Measurements from ENCODE around the gene CEP55. TPM values are rescaled to one million over a fixed set of nuclear protein-coding genes. Genes with fewer than 3 reads are reported as not detected.
A peak's percentile ranks its signal among the peaks of the same experiment; 100 is the strongest.

The CEP55 gene
- total and polyA plus RNA-seq, 9 of the 15 experiments (the other 6 are each of a cell fraction or from before 2014, with no cell fraction given) = 4.4 to 32.5 (median 18.1) TPM

DNA sequence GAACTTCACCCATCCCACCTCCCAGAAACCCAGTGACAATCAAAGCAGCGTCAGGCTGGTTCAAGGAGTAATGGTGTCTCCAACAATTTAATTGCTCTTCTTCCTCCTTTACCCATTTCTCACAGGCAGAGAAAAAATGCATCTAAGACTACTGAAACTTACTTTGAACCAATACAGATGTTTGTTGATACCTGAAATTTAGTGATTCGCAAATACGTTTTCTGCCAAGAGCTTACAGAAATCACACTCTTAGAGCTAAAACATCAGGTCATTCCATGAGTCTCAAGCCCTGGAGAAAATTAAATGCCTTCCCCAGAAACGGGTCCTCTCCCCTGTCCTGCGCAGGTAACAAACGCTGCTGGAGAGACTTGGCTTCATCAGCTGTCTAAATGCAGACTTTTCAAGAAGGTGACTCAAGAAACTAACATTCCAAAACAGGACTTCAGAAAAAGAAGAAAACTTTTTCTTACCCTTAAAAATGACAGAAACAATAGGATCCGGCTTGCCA is 14.7 kb upstream of the CEP55 start:
- ChIA-PET POLR2A (interaction anchor here (0.6 to 1.2 kb wide), 3 partner anchors 10 to 148 kb away, joined by 3 to 7 read pairs (median 3); no protein-coding TSS in a partner anchor), CTCF (ENCODE audit: low intra/inter-chr PET ratio) (interaction anchor here (0.6 to 4.8 kb wide), 2 partner anchors 105 to 1393 kb away, joined by 8 to 50 read pairs; no protein-coding TSS in a partner anchor)
- Histone ChIP-seq H3K4me2 (ENCODE audit: insufficient read depth, low read length) (peak overlapping the region; percentile 73; the same call in 1 of the 2 replicates), H3K79me2 (ENCODE audit: control insufficient read depth, insufficient read depth, low read length) (no peaks in the 10 kb centered on the region), H3K9me1 (ENCODE audit: control insufficient read depth, insufficient read depth, low read length) (no peaks in the 10 kb centered on the region), H3K27ac (ENCODE audit: extremely low read depth, low read depth, low read length) (no peak overlapping the region), H3K4me3 (no peak overlapping the region), H4K20me1 (replicated peaks; ENCODE audit: control insufficient read depth, insufficient read depth, low read length) (no peaks in the 10 kb centered on the region), H3K9ac (ENCODE audit: insufficient read depth in 1 of 2, low read depth in 2 of 2, low read length in 2 of 2) (no peak overlapping the region), H2AFZ (ENCODE audit: low read depth, low read length) (peak overlapping the region; percentile 76; the same call in 1 of the 2 replicates), H3K27me3 (ENCODE audit: control insufficient read depth in 2 of 2, insufficient read depth in 2 of 2, low read length in 2 of 2) (peaks cover 0 to 10% of the 10 kb centered on the region in 2 experiments; a peak in 3 of 5 replicates), H3K36me3 (ENCODE audit: control insufficient read depth, insufficient read depth, low read length) (no peaks in the 10 kb centered on the region), H3K9me3 (replicated peaks; ENCODE audit: control insufficient read depth, insufficient read depth, low read depth, low read length) (no peaks in the 10 kb centered on the region), H3K4me1 (replicated peaks in 1 of 2; ENCODE audit: control insufficient read depth in 2 of 2, insufficient read depth in 2 of 2, low read length in 2 of 2) (no peaks in the 10 kb centered on the region)
- FAIRE-seq = no peak
- BruUV-seq (replicated peaks) = no TSS peak
- no peak for ATAC-seq
- intact Hi-C loops (cut with micrococcal nuclease) (loop anchor here (1.0 to 2.0 kb wide), 2 partner anchors 29 to 105 kb away; no protein-coding TSS in a partner anchor), in situ Hi-C loops (cut with MboI) (loop anchor here (5.0 kb wide), 1 partner anchor 99 kb away; no protein-coding TSS in a partner anchor)
- DNase-seq (ENCODE audit: extremely low read depth in 1 of 4, low spot score in 3 of 4) = no peak
- no peak for TF ChIP-seq ZNF197 (CRISPR knock-in tag; IDR thresholded peaks at IDR 0.05; ENCODE audit: low read depth)
- no peak for TF ChIP-seq ZNF217 (CRISPR knock-in tag; IDR thresholded peaks at IDR 0.05)
- TF ChIP-seq FOXJ2 (tag; IDR thresholded peaks at IDR 0.05) = no peak
- no peak for TF ChIP-seq NUFIP1 (IDR thresholded peaks at IDR 0.05; ENCODE audit: partially characterized antibody)
- no peak for TF ChIP-seq JUND (IDR thresholded peaks at IDR 0.05; ENCODE audit: borderline replicate concordance, low read depth, low read length)
- TF ChIP-seq JUND (tag; IDR thresholded peaks at IDR 0.05; ENCODE audit: borderline replicate concordance, low read depth, low read length) = no peak
- no peak for TF ChIP-seq POLR2G (IDR thresholded peaks at IDR 0.05; ENCODE audit: low read depth, low read length)
- TF ChIP-seq GABPB2 (CRISPR knock-in tag; conservative IDR thresholded peaks at IDR 0.05) = no peak
- TF ChIP-seq GATAD2A (IDR thresholded peaks at IDR 0.05) = no peak
- no peak for TF ChIP-seq CBX5 (IDR thresholded peaks at IDR 0.05; ENCODE audit: borderline replicate concordance, low read depth)
- no peak for TF ChIP-seq EHMT2 (IDR thresholded peaks at IDR 0.05)
- TF ChIP-seq, protein P1, sequence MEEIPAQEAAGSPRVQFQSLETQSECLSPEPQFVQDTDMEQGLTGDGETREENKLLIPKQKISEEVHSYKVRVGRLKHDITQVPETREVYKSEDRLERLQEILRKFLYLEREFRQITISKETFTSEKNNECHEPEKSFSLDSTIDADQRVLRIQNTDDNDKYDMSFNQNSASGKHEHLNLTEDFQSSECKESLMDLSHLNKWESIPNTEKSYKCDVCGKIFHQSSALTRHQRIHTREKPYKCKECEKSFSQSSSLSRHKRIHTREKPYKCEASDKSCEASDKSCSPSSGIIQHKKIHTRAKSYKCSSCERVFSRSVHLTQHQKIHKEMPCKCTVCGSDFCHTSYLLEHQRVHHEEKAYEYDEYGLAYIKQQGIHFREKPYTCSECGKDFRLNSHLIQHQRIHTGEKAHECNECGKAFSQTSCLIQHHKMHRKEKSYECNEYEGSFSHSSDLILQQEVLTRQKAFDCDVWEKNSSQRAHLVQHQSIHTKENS (CRISPR knock-in tag; IDR thresholded peaks at IDR 0.05) = no peak
- no peak for TF ChIP-seq FOS (IDR thresholded peaks at IDR 0.05; ENCODE audit: extremely low read depth, insufficient read length)
- TF ChIP-seq NFYB (IDR thresholded peaks at IDR 0.05; ENCODE audit: extremely low read depth, insufficient read length) = no peak
- WGBS (ENCODE audit: insufficient coverage, low coverage, missing lambda C conversion rate) = 4% methylated on average over 6 of the region's 7 CpGs

Measured in K562 (cell line).